ENCODE data around the gene WFDC1.
"Not testable (repeated sequence)": the region's sequence is repeated elsewhere in the genome, so short reads cannot be mapped to it uniquely, and the experiment has no call there.

WFDC1 gene

GRCh38 chr16:84329843-84330684 lies 35.4 kb downstream of the WFDC1 start:
- H3K4me3 ChIP-seq (ENCODE audit: low read length) = no peak overlapping the region
- H3K36me3 ChIP-seq (ENCODE audit: insufficient read depth, low read length) = no peaks in the 10 kb centered on the region

DNA sequence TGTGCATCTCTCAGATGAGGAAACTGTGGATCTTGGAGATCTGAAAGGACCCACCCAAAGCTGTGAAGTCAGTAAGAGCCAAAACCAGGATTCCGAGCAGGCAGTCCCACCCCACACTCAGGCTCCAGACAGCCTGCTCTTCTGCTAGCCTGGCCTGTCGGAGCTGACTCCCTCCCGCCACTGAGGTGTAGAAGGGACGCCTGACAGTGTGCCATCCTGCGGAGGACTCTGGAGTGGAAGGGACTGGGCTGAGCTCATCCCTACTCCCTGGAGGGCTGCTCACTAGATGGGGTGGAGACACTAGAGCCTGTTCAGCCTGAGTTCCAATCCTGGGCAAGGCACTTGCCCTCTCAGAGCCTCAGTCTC lies 36.0 kb downstream of the WFDC1 start:
- Histone ChIP-seq H3K4me3 (ENCODE audit: low read length) (no peak overlapping the region), H3K27me3 (ENCODE audit: insufficient read depth, low read length) (no peaks in the 10 kb centered on the region), H3K4me1 (ENCODE audit: insufficient read depth, low read length) (no peaks in the 10 kb centered on the region)

More at GRCh38 chr16:84329843-84330684, 35.4 kb downstream of the WFDC1 start:
- H3K4me1 ChIP-seq (ENCODE audit: insufficient read depth, low read length) = no peaks in the 10 kb centered on the region
- H3K27me3 ChIP-seq (ENCODE audit: insufficient read depth, low read length) = no peaks in the 10 kb centered on the region
- no peak overlapping the region for H2AFZ ChIP-seq (ENCODE audit: low read depth, low read length)
- peaks cover 5% of the 10 kb centered on the region for H3K9me3 ChIP-seq (ENCODE audit: low read length)

DNA sequence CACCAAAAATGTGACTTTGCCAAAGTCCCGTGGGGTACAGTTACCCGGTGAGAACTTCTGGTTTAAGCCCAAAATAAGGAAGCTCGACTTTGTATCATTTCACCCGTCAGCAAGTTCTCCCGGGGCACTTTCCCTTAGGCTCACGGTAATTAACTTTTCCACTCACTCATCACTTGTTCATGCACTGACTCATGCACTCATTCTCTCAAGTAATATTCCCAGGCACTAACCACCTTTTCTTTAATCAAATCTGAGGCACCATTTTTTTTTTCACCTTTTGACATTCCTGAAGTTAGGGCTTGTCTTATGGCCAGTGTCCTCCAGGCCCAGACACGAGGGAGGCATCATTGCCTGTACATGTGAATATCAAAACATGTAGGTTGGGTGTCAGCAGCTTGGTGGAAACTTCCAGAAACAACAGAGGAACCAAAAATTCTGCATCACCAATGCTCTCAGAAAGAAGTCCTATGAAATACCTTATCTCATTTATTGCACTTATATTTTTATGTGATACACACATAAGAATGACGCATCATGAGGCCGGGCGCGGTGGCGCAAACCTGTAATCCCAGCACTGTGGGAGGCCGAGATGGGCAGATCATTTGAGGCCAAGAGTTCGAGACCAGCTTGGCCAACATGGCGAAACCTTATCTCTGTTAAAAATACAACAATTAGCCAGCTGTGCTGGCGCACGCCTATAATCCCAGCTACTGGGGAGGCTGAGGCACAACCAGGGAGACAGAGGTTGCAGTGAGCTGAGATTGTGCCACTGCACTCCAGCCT lies 37.5 kb downstream of the WFDC1 start:
- no peaks in the 10 kb centered on the region for H3K27me3 ChIP-seq (ENCODE audit: insufficient read depth, low read length)

More for the DNA sequence above, 36.0 kb downstream of the WFDC1 start:
- no peak overlapping the region for H2AFZ ChIP-seq (ENCODE audit: low read depth, low read length)
- H3K36me3 ChIP-seq (ENCODE audit: insufficient read depth, low read length) = no peaks in the 10 kb centered on the region
- peaks cover 5% of the 10 kb centered on the region for H3K9me3 ChIP-seq (ENCODE audit: low read length)

GRCh38 chr16:84332975-84333684 lies 38.5 kb downstream of the WFDC1 start:
- no peaks in the 10 kb centered on the region for H3K27me3 ChIP-seq (ENCODE audit: insufficient read depth, low read length)
- H3K4me1 ChIP-seq (ENCODE audit: insufficient read depth, low read length) = no peaks in the 10 kb centered on the region
- H3K36me3 ChIP-seq (ENCODE audit: insufficient read depth, low read length) = no peaks in the 10 kb centered on the region
- H3K9me3 ChIP-seq (ENCODE audit: low read length) = peaks cover 2% of the 10 kb centered on the region
- H2AFZ ChIP-seq (ENCODE audit: low read depth, low read length) = no peak overlapping the region
- no peak overlapping the region for H3K4me3 ChIP-seq (ENCODE audit: low read length)

More for the DNA sequence above, 37.5 kb downstream of the WFDC1 start:
- Histone ChIP-seq H3K9me3 (ENCODE audit: low read length) (peaks cover 5% of the 10 kb centered on the region), H2AFZ (ENCODE audit: low read depth, low read length) (no peak overlapping the region), H3K4me1 (ENCODE audit: insufficient read depth, low read length) (no peaks in the 10 kb centered on the region), H3K36me3 (ENCODE audit: insufficient read depth, low read length) (no peaks in the 10 kb centered on the region), H3K4me3 (ENCODE audit: low read length) (no peak overlapping the region)

GRCh38 chr16:84334058-84334457 lies 39.4 kb downstream of the WFDC1 start:
- Histone ChIP-seq H3K27me3 (ENCODE audit: insufficient read depth, low read length) (no peaks in the 10 kb centered on the region), H3K9me3 (ENCODE audit: low read length) (peaks cover 2% of the 10 kb centered on the region), H2AFZ (ENCODE audit: low read depth, low read length) (no peak overlapping the region), H3K4me3 (ENCODE audit: low read length) (no peak overlapping the region), H3K4me1 (ENCODE audit: insufficient read depth, low read length) (no peaks in the 10 kb centered on the region), H3K36me3 (ENCODE audit: insufficient read depth, low read length) (no peaks in the 10 kb centered on the region)

DNA sequence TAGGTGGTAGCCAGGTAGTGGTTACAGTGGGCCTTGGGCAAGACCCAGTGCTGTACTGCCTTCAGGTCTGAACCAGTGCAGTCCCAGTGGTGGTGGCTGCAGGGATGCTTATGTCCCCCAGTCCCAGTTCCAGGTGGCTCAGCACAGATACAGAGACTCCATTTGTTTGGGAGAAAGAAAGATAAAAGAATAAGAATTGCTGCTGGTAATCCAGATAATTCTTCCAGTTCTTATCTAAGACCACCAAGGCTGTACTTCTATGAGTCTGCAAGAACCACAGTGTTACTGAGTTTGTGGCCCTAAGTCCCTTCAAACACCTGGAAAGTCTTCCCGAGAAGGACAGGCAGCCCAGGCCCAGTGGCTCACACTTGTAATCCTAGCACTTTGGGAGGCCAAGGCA lies 39.8 kb downstream of the WFDC1 start:
- Histone ChIP-seq H3K27me3 (ENCODE audit: insufficient read depth, low read length) (no peaks in the 10 kb centered on the region), H2AFZ (ENCODE audit: low read depth, low read length) (no peak overlapping the region), H3K4me3 (ENCODE audit: low read length) (no peak overlapping the region), H3K9me3 (ENCODE audit: low read length) (peaks cover 2% of the 10 kb centered on the region), H3K4me1 (ENCODE audit: insufficient read depth, low read length) (no peaks in the 10 kb centered on the region), H3K36me3 (ENCODE audit: insufficient read depth, low read length) (no peaks in the 10 kb centered on the region)

DNA sequence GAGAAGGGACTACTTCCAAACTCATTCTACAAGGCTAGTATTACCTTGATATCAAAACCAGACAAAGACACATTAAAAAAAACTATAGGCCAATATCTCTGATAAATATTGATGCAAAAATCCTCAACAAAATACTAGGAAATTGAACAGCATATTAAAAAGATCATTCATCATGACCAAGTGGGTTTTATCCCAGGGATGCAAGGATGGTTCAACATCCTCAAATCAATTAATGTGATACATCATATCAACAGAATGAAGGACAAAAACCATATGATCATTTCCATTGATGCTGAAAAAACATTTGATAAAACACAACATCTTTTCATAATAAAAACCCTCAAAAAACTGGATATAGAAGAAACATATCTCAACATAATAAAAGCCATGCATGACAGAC lies 42.6 kb downstream of the WFDC1 start:
- H3K4me1 ChIP-seq (ENCODE audit: insufficient read depth, low read length); H2AFZ ChIP-seq (ENCODE audit: low read depth, low read length); H3K4me3 ChIP-seq (ENCODE audit: low read length); H3K27me3 ChIP-seq (ENCODE audit: insufficient read depth, low read length); H3K36me3 ChIP-seq (ENCODE audit: insufficient read depth, low read length); H3K9me3 ChIP-seq (ENCODE audit: low read length): not testable (repeated sequence)

DNA sequence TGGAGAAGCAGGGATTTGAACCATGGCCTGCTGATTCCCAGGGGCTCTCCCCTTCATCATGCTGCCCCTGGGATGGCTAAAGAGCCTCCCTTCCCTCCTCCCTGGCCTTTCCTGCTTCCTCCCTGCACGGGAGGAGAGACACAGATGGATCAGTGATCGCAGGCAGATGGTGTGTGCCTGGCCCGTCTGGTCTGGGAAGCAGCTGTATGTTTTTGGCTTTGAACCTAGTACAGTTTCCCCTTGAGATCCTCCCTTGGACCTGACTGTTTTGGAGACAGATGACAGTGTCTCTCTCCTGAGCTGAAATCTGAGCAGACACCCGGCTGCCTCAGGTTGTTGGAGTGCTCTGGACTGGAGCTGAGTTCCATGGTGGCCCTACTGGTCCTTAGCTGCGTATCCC lies 44.6 kb downstream of the WFDC1 start:
- H3K36me3 ChIP-seq (ENCODE audit: insufficient read depth, low read length) = no peaks in the 10 kb centered on the region
- no peaks in the 10 kb centered on the region for H3K4me1 ChIP-seq (ENCODE audit: insufficient read depth, low read length)
- no peak overlapping the region for H3K4me3 ChIP-seq (ENCODE audit: low read length)
- peaks cover 4% of the 10 kb centered on the region for H3K9me3 ChIP-seq (ENCODE audit: low read length)
- no peak overlapping the region for H2AFZ ChIP-seq (ENCODE audit: low read depth, low read length)
- no peaks in the 10 kb centered on the region for H3K27me3 ChIP-seq (ENCODE audit: insufficient read depth, low read length)

- Histone ChIP-seq H3K9me3 (ENCODE audit: low read length) (peaks cover 3% of the 10 kb centered on the region), H3K4me3 (ENCODE audit: low read length) (no peak overlapping the region), H3K27me3 (ENCODE audit: insufficient read depth, low read length) (no peaks in the 10 kb centered on the region), H3K36me3 (ENCODE audit: insufficient read depth, low read length) (no peaks in the 10 kb centered on the region), H2AFZ (ENCODE audit: low read depth, low read length) (no peak overlapping the region), H3K4me1 (ENCODE audit: insufficient read depth, low read length) (no peaks in the 10 kb centered on the region)
These were observed 45.1 kb downstream of the WFDC1 start for GRCh38 chr16:84339766-84340165.

GRCh38 chr16:84340325-84341040 lies 45.8 kb downstream of the WFDC1 start:
- Histone ChIP-seq H3K4me3 (ENCODE audit: low read length) (no peak overlapping the region), H2AFZ (ENCODE audit: low read depth, low read length) (no peak overlapping the region), H3K4me1 (ENCODE audit: insufficient read depth, low read length) (no peaks in the 10 kb centered on the region), H3K9me3 (ENCODE audit: low read length) (peaks cover 2% of the 10 kb centered on the region), H3K27me3 (ENCODE audit: insufficient read depth, low read length) (no peaks in the 10 kb centered on the region), H3K36me3 (ENCODE audit: insufficient read depth, low read length) (no peaks in the 10 kb centered on the region)

GRCh38 chr16:84341528-84342295 lies 47.0 kb downstream of the WFDC1 start:
- H3K27me3 ChIP-seq (ENCODE audit: insufficient read depth, low read length) = no peaks in the 10 kb centered on the region

DNA sequence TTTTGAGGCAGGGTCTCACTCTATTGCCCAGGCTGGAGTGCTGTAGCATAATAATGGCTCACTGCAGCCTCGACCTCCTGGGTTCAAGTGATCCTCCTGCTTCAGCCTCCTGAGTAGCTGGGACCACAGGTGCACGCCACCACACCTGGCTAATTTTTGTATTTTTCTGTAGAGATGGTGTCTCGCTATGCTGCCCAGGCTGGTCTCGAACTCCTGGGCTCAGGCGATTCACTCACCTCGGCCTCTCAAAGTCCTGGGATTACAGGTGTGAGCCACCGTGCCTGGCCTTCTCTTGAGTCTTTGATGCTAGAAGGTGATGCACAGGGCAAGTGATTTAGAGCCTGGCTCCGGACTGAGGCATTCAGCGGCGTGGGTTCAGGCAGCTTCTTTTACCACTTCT lies 49.1 kb downstream of the WFDC1 start:
- H3K4me1 ChIP-seq (ENCODE audit: insufficient read depth, low read length); H3K27me3 ChIP-seq (ENCODE audit: insufficient read depth, low read length); H3K9me3 ChIP-seq (ENCODE audit: low read length); H3K4me3 ChIP-seq (ENCODE audit: low read length); H3K36me3 ChIP-seq (ENCODE audit: insufficient read depth, low read length); H2AFZ ChIP-seq (ENCODE audit: low read depth, low read length): not testable (repeated sequence)

More at GRCh38 chr16:84341528-84342295, 47.0 kb downstream of the WFDC1 start:
- Histone ChIP-seq H3K4me1 (ENCODE audit: insufficient read depth, low read length) (no peaks in the 10 kb centered on the region), H3K9me3 (ENCODE audit: low read length) (peaks cover 2% of the 10 kb centered on the region), H2AFZ (ENCODE audit: low read depth, low read length) (no peak overlapping the region), H3K4me3 (ENCODE audit: low read length) (no peak overlapping the region), H3K36me3 (ENCODE audit: insufficient read depth, low read length) (no peaks in the 10 kb centered on the region)
